ENCODE results near the gene PGRMC1. TPM values are rescaled to one million over a fixed set of nuclear protein-coding genes. Genes with fewer than 3 reads are reported as not detected.

PGRMC1 gene
- total RNA-seq, 4 donors from 2014 or later, result 11.4 to 14.4 (median 13.0) TPM

DNA sequence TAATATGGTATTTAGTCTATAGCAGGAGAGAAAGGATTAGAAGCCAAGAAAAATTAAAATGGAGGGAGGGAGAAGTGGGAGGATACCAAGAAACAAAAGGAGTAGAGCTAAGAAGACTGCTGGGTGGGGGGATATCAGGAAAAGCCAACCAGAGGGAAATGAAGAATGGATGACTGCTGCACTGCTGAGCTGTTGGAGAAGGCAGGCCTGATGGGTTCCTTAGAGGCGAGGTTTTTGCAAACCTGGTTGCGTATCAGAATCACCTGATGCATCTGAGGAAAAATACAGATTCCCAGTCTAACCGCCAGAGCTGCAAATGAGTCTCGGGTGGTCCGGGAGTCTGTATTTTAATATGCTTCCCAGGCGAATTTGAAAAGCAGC lies 1.5 kb downstream of the PGRMC1 start:
- no peak for TF ChIP-seq POLR2A (IDR thresholded peaks at IDR 0.05)
- TF ChIP-seq, protein P1, sequence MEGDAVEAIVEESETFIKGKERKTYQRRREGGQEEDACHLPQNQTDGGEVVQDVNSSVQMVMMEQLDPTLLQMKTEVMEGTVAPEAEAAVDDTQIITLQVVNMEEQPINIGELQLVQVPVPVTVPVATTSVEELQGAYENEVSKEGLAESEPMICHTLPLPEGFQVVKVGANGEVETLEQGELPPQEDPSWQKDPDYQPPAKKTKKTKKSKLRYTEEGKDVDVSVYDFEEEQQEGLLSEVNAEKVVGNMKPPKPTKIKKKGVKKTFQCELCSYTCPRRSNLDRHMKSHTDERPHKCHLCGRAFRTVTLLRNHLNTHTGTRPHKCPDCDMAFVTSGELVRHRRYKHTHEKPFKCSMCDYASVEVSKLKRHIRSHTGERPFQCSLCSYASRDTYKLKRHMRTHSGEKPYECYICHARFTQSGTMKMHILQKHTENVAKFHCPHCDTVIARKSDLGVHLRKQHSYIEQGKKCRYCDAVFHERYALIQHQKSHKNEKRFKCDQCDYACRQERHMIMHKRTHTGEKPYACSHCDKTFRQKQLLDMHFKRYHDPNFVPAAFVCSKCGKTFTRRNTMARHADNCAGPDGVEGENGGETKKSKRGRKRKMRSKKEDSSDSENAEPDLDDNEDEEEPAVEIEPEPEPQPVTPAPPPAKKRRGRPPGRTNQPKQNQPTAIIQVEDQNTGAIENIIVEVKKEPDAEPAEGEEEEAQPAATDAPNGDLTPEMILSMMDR (IDR thresholded peaks at IDR 0.05 in 4 of 5, conservative IDR thresholded peaks at IDR 0.05 in 1 of 5), result no peak
- in situ Hi-C loops (cut with MboI; ENCODE audit: low sequenced_read_pairs in 4 of 4) (no loop called here), intact Hi-C loops (cut with DNase I; ENCODE audit: low total_unique reads) (loop anchor here (5.0 kb wide), 2 partner anchors 230 to 370 kb away; partner anchors contain the start of genes NKRF and SLC25A5)
- H3K4me3 ChIP-seq, result peak overlapping the region; percentile 61 to 76 (median 69)
- no peaks in the 10 kb centered on the region for H3K36me3 ChIP-seq
- DNase-seq (no peak), ATAC-seq (no peak)
- no peak overlapping the region for H3K27ac ChIP-seq
- peaks cover 0 to 4% (median 0%) of the 10 kb centered on the region in 3 donors for H3K27me3 ChIP-seq
- no peaks in the 10 kb centered on the region for H3K9me3 ChIP-seq
- no peaks in the 10 kb centered on the region for H3K4me1 ChIP-seq

DNA sequence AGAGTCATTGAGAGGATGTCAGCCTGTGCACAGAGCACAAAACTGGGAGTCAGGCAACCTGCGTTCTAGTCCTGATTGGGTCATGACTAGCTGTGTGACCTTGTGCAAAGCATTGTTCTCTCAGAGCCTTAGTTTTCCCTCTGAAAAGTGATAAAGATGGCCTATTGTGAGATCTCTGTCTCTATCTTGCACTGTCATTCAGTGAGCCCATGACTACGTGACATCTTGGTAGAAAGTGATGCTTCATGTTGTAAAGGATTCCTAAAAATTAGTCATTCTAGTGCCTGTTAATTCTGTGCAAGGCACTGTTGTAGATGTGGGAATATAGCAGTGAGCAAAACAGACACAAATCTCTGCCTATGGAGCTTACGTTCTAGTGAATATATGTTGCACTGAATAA lies 2.5 kb downstream of the PGRMC1 start:
- H3K36me3 ChIP-seq, result no peaks in the 10 kb centered on the region
- no peaks in the 10 kb centered on the region for H3K9me3 ChIP-seq
- intact Hi-C loops (cut with DNase I; ENCODE audit: low total_unique reads), result loop anchor here (5.0 kb wide), 2 partner anchors 229 to 369 kb away; partner anchors contain the start of genes NKRF and SLC25A5
- no peak overlapping the region for H3K4me3 ChIP-seq
- in situ Hi-C loops (cut with MboI; ENCODE audit: low sequenced_read_pairs in 4 of 4), result no loop called here
- H3K27me3 ChIP-seq, result peaks cover 0 to 4% (median 0%) of the 10 kb centered on the region in 3 donors
- no peak for TF ChIP-seq POLR2A (IDR thresholded peaks at IDR 0.05)
- TF ChIP-seq, protein P1 (IDR thresholded peaks at IDR 0.05 in 4 of 5, conservative IDR thresholded peaks at IDR 0.05 in 1 of 5), result no peak
- DNase-seq (no peak), ATAC-seq (no peak)
- no peak overlapping the region for H3K27ac ChIP-seq
- no peaks in the 10 kb centered on the region for H3K4me1 ChIP-seq

DNA sequence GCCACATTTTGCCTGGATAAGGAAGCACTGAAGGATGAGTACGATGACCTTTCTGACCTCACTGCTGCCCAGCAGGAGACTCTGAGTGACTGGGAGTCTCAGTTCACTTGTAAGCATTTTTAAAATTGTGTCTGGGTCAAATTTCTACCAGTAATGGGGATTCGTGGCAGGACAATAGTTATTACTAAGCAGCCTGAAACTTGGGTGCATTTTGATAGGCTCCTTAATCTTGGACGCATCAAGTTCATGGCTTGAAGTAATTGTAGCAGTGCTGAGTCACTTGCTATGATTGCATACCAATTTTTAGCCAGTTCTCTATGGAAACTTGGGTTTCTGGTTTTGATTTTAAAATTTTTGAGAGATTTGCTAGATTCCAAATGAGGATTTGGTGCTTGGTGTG lies 4.3 kb downstream of the PGRMC1 start:
- no peaks in the 10 kb centered on the region for H3K4me1 ChIP-seq
- ATAC-seq (peak in 1 of 2 donors; percentile 38), DNase-seq (no peak)
- H3K9me3 ChIP-seq, result no peaks in the 10 kb centered on the region
- in situ Hi-C loops (cut with MboI; ENCODE audit: low sequenced_read_pairs in 4 of 4) (no loop called here), intact Hi-C loops (cut with DNase I; ENCODE audit: low total_unique reads) (loop anchor here (5.0 kb wide), 1 partner anchor 198 kb away; no protein-coding TSS in a partner anchor)
- H3K27ac ChIP-seq, result no peak overlapping the region
- H3K4me3 ChIP-seq, result no peak overlapping the region
- peaks cover 0 to 4% (median 0%) of the 10 kb centered on the region in 3 donors for H3K27me3 ChIP-seq
- TF ChIP-seq, protein P1 (IDR thresholded peaks at IDR 0.05 in 4 of 5, conservative IDR thresholded peaks at IDR 0.05 in 1 of 5), result no peak
- no peak for TF ChIP-seq POLR2A (IDR thresholded peaks at IDR 0.05)
- H3K36me3 ChIP-seq, result no peaks in the 10 kb centered on the region

DNA sequence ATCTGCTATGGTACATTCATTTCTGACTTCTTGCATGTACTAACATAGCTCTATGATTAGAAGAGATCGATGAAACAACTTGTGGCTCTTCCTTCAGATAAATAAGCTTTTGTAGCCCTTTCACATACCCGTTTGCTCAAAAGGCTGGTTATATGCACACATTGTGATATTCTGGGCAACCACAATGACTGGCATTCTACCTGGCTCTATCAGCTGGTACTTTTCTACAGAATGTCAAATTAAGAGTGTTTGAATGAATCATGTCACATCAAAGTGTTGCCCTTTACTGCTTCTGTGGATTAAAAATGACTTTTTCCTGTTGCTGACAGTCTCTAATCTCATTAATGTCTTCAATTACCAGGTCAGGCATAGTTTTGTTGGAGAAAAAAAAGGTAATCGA lies 11.6 kb downstream of the PGRMC1 start:
- Histone ChIP-seq H3K9me3 (no peaks in the 10 kb centered on the region), H3K27me3 (no peaks in the 10 kb centered on the region), H3K27ac (no peak overlapping the region), H3K36me3 (no peaks in the 10 kb centered on the region), H3K4me1 (no peaks in the 10 kb centered on the region), H3K4me3 (no peak overlapping the region)
- TF ChIP-seq, protein P1 (IDR thresholded peaks at IDR 0.05 in 4 of 5, conservative IDR thresholded peaks at IDR 0.05 in 1 of 5), result no peak
- no peak for TF ChIP-seq POLR2A (IDR thresholded peaks at IDR 0.05)
- DNase-seq (no peak), ATAC-seq (no peak)
- in situ Hi-C loops (cut with MboI; ENCODE audit: low sequenced_read_pairs in 4 of 4) (no loop called here), intact Hi-C loops (cut with DNase I; ENCODE audit: low total_unique reads) (no loop called here)

DNA sequence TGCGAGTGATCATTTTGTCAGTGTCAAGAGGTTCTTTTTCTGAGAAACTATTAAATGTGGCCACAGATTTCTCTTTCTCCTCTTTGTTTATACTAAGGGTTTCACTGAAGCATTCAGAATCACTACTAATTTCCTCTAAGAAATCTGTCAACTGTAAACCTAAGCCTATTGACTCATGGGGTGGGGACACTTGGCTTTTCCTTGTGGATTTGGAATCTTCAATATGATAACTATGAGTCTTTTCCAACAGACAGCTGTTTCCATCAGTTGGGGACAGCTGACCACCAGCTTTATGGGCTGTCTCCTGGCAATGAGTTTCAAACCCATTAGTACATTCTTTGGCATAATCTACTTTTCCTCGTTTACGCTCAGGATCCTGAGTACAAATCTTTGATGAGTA lies 13.8 kb downstream of the PGRMC1 start:
- no peak for ATAC-seq
- no peak for TF ChIP-seq POLR2A (IDR thresholded peaks at IDR 0.05)
- TF ChIP-seq, protein P1 (IDR thresholded peaks at IDR 0.05 in 4 of 5, conservative IDR thresholded peaks at IDR 0.05 in 1 of 5), result no peak
- H3K4me3 ChIP-seq, result no peak overlapping the region
- H3K36me3 ChIP-seq, result no peaks in the 10 kb centered on the region
- H3K27ac ChIP-seq, result no peak overlapping the region
- no peak for DNase-seq
- intact Hi-C loops (cut with DNase I; ENCODE audit: low total_unique reads) (no loop called here), in situ Hi-C loops (cut with MboI; ENCODE audit: low sequenced_read_pairs in 4 of 4) (no loop called here)
- no peaks in the 10 kb centered on the region for H3K4me1 ChIP-seq
- no peaks in the 10 kb centered on the region for H3K9me3 ChIP-seq
- H3K27me3 ChIP-seq, result no peaks in the 10 kb centered on the region

Data from gastrocnemius medialis (tissue), 4 donors.